Measurements from ENCODE around the gene MAP1LC3A.

Gene MAP1LC3A

DNA sequence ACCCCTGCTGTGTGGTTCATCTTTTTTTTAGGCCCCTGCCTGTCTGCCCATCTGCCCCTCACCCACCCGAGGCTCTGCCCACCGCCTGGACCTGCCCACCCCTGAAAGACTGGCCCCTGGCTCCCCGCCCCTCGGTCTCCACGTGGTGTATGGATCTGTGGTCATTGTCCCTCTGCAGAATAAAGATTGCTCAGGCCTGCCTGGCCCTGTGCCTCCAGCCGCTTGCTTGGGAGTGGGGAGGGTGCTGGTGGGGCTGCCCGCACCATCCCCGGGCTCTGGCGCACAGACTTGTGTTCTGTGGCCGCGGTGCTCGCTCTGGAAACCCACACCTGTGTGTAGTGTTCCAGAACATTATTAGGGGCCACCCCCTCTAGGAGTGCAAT is 1.6 kb downstream of the MAP1LC3A start:
- H3K4me3 ChIP-seq (replicated peaks; ENCODE audit: low read depth, low read length): no peak overlapping the region
- TF ChIP-seq, protein P1, sequence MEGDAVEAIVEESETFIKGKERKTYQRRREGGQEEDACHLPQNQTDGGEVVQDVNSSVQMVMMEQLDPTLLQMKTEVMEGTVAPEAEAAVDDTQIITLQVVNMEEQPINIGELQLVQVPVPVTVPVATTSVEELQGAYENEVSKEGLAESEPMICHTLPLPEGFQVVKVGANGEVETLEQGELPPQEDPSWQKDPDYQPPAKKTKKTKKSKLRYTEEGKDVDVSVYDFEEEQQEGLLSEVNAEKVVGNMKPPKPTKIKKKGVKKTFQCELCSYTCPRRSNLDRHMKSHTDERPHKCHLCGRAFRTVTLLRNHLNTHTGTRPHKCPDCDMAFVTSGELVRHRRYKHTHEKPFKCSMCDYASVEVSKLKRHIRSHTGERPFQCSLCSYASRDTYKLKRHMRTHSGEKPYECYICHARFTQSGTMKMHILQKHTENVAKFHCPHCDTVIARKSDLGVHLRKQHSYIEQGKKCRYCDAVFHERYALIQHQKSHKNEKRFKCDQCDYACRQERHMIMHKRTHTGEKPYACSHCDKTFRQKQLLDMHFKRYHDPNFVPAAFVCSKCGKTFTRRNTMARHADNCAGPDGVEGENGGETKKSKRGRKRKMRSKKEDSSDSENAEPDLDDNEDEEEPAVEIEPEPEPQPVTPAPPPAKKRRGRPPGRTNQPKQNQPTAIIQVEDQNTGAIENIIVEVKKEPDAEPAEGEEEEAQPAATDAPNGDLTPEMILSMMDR (IDR thresholded peaks at IDR 0.05; ENCODE audit: low read depth, low read length, missing control alignments): no peak
- DNase-seq (ENCODE audit: extremely low read depth, low read depth): no peak

DNA sequence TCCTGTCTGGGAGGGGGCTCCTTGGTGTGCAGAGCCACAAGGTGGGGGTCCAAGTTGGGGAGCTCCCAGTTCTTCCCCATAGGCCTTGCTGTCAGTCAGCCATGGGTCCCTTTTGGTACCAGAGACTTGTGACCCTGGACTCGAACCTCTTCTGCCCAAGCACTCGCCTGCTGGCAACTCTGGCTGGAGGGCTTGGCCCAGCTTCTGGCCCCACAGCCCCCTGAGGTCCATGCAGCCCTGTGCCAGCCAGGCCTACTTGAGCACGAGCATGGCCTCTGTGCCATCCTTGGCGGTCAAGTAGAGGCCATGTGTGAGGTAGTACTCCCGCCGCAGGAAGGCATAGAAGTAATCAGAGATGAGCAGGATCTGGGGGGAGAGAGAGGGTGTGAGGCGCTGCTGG is 2.1 kb downstream of the MAP1LC3A start:
- TF ChIP-seq, protein P1 (IDR thresholded peaks at IDR 0.05; ENCODE audit: low read depth, low read length, missing control alignments): no peak
- no peak overlapping the region for H3K4me3 ChIP-seq (replicated peaks; ENCODE audit: low read depth, low read length)
- DNase-seq (ENCODE audit: extremely low read depth, low read depth): no peak

DNA sequence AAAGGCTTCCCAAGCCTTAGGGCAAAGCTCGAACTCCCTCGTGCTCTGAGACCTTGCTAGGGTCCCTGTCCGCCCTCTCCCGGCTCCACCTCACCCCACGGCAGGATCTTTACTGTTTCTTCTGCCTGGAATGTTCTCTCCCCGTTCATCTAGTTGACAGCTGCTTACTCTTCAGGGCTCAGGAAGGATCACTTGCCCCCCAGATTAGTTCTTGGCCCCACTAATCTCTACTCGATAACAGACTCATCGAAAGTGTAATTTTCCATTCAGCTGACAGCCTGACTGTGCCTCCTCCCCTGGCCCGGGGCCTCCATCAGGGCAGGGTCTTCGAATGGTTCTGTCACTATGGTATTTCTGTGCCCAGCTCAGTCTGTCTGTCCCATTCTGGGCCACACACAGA is 3.1 kb downstream of the MAP1LC3A start:
- DNase-seq (ENCODE audit: extremely low read depth, low read depth): no peak
- no peak overlapping the region for H3K4me3 ChIP-seq (replicated peaks; ENCODE audit: low read depth, low read length)
- TF ChIP-seq, protein P1 (IDR thresholded peaks at IDR 0.05; ENCODE audit: low read depth, low read length, missing control alignments): no peak

DNA sequence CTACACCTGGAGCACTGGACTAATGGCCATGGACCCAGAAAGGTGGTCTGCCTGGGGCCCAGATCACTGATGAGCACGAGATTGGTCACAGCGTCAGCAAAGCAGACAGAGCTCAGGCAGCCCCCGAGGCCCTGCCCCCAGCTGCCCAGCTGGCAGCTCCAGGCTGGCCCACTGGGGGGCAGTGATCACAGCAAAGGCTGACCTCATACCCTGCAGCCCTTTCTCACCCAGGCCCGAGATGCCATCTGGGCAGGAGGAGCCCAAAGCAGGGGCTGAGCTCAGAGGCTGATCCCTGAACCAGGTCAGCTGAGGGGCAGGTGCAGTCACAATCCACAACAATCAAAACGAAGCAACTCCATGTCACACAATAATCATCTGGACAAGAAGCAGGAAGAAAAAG is 4.1 kb downstream of the MAP1LC3A start:
- H3K4me3 ChIP-seq (replicated peaks; ENCODE audit: low read depth, low read length): no peak overlapping the region
- TF ChIP-seq, protein P1 (IDR thresholded peaks at IDR 0.05; ENCODE audit: low read depth, low read length, missing control alignments): peak; percentile 31
- DNase-seq (ENCODE audit: extremely low read depth, low read depth): no peak

DNA sequence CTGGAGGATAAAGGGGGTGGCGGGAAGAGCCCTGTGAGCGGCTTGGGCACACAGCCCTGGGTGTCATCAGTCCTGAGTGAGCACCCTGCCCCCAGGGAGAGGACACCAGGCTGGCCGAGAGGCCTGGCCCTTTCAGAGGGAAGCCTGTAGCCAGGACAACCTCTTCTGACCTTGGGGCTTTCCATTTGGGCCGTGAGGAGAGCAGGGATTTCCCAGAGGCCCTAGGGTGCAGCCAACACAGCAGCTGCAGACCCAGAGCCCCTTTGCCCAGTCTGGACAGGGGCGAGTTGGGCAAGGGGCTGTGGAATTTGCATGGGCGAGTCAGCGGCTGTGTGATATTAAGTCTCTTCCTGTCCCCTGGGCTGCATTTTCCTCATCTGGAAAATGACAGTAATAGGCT is 6.3 kb downstream of the MAP1LC3A start:
- TF ChIP-seq, protein P1 (IDR thresholded peaks at IDR 0.05; ENCODE audit: low read depth, low read length, missing control alignments): no peak
- H3K4me3 ChIP-seq (replicated peaks; ENCODE audit: low read depth, low read length): no peak overlapping the region
- no peak for DNase-seq (ENCODE audit: extremely low read depth, low read depth)

DNA sequence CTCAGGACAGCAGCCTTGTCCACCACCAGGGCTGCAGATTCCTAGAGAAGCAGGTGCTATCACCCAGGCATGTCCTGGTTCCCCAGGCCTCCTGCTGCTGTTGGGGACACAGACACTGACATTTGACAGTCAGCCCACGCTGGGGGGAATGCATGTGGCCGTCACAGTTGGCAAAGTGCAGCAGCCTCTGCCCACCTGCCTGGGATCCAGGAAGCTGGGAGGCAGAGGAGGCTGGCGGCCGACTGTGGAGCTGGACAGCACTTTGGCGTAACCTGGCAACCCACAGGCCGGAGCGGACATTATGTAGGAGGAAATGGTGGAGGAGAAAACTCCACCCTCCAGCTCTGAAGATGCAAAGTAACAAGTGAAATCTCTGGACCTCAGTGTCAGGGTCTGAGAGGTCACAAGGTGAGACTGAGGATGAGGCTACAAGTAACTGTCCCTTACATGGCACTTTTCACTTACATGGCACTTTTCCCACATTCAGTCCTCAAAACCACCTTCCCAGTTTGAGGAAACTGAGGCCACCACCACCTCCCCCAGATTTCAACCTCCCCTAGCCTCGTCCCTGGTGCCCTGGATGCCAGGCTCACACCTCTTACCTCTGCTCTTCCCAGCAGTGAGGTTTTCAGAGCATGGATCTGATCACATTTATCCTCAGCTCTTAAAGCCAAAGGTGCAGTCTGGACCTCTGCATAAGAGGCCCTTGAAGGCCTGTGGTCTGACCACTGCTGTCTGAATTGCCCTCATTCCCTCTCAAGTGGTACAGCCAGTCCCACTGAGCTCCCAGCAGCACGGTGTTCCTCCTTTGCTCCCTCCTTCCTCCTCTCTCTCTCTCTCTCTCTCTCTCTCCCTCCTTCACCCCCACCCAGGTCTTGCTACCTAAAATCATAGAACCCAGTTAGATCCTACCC is 8.7 kb downstream of the MAP1LC3A start:
- TF ChIP-seq, protein P1 (IDR thresholded peaks at IDR 0.05; ENCODE audit: low read depth, low read length, missing control alignments): no peak
- no peak for DNase-seq (ENCODE audit: extremely low read depth, low read depth)
- no peak overlapping the region for H3K4me3 ChIP-seq (replicated peaks; ENCODE audit: low read depth, low read length)

All from HFF-Myc (cell line).